SK-N-SH (cell line): ENCODE results near the gene GRIP1.

Experiments used
- ELF1 ChIP-seq: IDR thresholded peaks from 2 replicates; pipeline ENCODE4 v1.4.0; 2012
- FOSL2 ChIP-seq: IDR thresholded peaks from 2 replicates; pipeline ENCODE4 v1.4.0; 2012; ENCODE audit warnings: low read depth, mild to moderate bottlenecking, moderate library complexity, borderline replicate concordance
- FOXJ3 ChIP-seq: sonication (generic); formaldehyde crosslinking; IDR thresholded peaks from 2 replicates; pipeline ENCODE4 v1.5.1; 2020; ENCODE audit warnings: mild to moderate bottlenecking, missing genetic modification reagents
- GABPA ChIP-seq: IDR thresholded peaks from 2 replicates; pipeline ENCODE4 v1.4.0; 2012; ENCODE audit warnings: low read depth, mild to moderate bottlenecking
- JUND ChIP-seq: IDR thresholded peaks from 2 replicates; pipeline ENCODE4 v1.4.0; 2012
- MXI1 ChIP-seq: IDR thresholded peaks from 2 replicates; pipeline ENCODE4 v1.6.1; 2012; ENCODE audit warnings: mild to moderate bottlenecking, low read depth, low read length, improper control_type of control experiment
- NRF1 ChIP-seq: IDR thresholded peaks from 2 replicates; pipeline ENCODE4 v1.6.1; 2012; ENCODE audit warnings: low read depth, mild to moderate bottlenecking, low read length
- POLR2AphosphoS5 ChIP-seq: IDR thresholded peaks from 2 replicates; pipeline ENCODE4 v1.6.1; 2012; ENCODE audit warnings: low read depth, low read length
- RCOR1 ChIP-seq: fragments of 150-350 bp; IDR thresholded peaks from 2 replicates; pipeline ENCODE4 v1.6.1; 2017; ENCODE audit warnings: antibody characterized with exemption, low read length
- RFX5 ChIP-seq: IDR thresholded peaks from 2 replicates; pipeline ENCODE4 v1.6.1; 2012; ENCODE audit warnings: mild to moderate bottlenecking, improper control_type of control experiment, low read length
- SIN3A ChIP-seq: IDR thresholded peaks from 2 replicates; pipeline ENCODE4 v1.6.1; 2012; ENCODE audit warnings: low read depth, mild to moderate bottlenecking, low read length, moderate library complexity, borderline replicate concordance
- YY1 ChIP-seq: IDR thresholded peaks from 2 replicates; pipeline ENCODE4 v1.4.0; 2012; ENCODE audit warnings: low read depth, mild to moderate bottlenecking
- ZBTB33 ChIP-seq: IDR thresholded peaks from 2 replicates; pipeline ENCODE4 v1.4.0; 2012; ENCODE audit warnings: low read depth, borderline replicate concordance
- TF ChIP-seq, protein P1 (sequence below): fragments of 200-600 bp; sonication (generic); IDR thresholded peaks from 2 replicates; pipeline ENCODE4 v1.6.1; 2017; ENCODE audit warnings: antibody characterized with exemption, mild to moderate bottlenecking, moderate library complexity

DNA sequence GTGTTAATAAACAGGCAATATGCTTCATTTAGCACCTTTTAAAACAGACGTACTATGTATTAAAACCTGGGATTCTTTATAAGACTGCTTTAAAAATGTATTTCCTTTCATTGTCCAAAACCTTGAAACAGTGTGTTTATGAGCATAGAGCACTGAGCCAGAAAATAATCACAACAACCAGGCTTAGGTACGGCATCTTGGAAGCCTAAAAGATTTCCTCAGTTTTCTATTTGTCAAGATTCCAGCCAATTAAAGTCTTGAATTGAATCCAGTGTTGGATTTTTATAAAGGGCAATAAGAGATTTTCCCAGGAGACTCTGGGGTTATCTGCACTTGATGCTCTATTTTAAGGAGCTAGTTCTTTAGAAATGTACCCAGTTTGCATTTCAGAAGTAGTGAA is 80.3 kb downstream of the GRIP1 start:
- no peak for TF ChIP-seq NRF1
- TF ChIP-seq POLR2AphosphoS5 = no peak
- TF ChIP-seq YY1 = no peak
- TF ChIP-seq JUND = no peak
- TF ChIP-seq, protein P1, sequence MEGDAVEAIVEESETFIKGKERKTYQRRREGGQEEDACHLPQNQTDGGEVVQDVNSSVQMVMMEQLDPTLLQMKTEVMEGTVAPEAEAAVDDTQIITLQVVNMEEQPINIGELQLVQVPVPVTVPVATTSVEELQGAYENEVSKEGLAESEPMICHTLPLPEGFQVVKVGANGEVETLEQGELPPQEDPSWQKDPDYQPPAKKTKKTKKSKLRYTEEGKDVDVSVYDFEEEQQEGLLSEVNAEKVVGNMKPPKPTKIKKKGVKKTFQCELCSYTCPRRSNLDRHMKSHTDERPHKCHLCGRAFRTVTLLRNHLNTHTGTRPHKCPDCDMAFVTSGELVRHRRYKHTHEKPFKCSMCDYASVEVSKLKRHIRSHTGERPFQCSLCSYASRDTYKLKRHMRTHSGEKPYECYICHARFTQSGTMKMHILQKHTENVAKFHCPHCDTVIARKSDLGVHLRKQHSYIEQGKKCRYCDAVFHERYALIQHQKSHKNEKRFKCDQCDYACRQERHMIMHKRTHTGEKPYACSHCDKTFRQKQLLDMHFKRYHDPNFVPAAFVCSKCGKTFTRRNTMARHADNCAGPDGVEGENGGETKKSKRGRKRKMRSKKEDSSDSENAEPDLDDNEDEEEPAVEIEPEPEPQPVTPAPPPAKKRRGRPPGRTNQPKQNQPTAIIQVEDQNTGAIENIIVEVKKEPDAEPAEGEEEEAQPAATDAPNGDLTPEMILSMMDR = no peak
- no peak for TF ChIP-seq RCOR1
- no peak for TF ChIP-seq SIN3A
- no peak for TF ChIP-seq ZBTB33
- TF ChIP-seq RFX5 = no peak
- no peak for TF ChIP-seq FOXJ3 (CRISPR knock-in tag)
- no peak for TF ChIP-seq MXI1
- TF ChIP-seq GABPA = no peak
- TF ChIP-seq ELF1 = no peak
- TF ChIP-seq FOSL2 = no peak
